Gastrocnemius medialis (tissue), 4 donors: ENCODE data around the gene SMYD3.

Source experiments
- POLR2A ChIP-seq, 2 donors: fragments of 450-650 bp; IDR thresholded peaks; one replicate each; pipeline ENCODE4 v1.6.1; 2017; ENCODE audit warnings: antibody characterized with exemption in 2 of 2, mild to moderate bottlenecking in 2 of 2, moderate library complexity in 2 of 2
- TF ChIP-seq, protein P1 (sequence below), 5 experiments: fragments of 450-650 bp in 3 of 5; fragments of 200-600 bp in 2 of 5; sonication (generic) in 2 of 5; IDR thresholded peaks in 4 of 5; conservative IDR thresholded peaks in 1 of 5; 1 replicate in 4 of 5; 2 replicates in 1 of 5; pipeline ENCODE4 v1.5.1; 2016 to 2019; ENCODE audit warnings: antibody characterized with exemption in 5 of 5, mild to moderate bottlenecking in 3 of 5, moderate library complexity in 3 of 5

DNA sequence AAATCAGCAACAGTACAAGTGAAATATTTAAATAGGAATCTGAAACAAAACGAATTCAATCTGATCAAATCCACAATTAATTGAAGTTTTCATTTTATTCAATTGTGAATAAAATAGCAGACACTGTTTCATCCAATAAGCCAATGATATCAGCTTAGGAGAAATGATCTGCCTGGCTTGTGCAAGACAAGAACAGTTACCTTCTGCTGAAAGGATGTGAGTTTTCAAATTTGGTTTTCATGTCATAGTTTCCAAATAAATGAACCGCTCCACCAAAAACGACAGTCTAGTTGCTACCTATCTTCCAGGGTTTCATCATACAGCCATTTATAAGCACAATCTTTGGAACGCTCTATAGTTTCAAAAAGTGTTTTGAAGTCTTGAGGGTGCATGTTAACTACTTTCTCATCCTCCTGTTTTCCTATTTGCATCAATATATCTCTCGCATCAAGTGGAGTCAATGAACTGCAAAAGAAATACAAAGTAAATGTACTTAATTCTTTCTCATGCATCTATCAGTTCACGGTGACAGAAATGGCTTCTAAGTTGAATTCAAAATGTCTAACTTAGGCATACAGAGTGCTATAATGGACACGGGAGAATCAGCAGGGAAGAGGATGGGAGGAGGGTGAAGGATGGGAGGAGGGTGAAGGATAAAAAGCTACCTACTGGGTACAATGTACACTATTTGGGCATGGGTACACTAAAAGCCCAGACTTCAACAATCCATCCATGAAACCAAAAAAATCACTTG is 33.8 kb upstream of the SMYD3 start:
- TF ChIP-seq, protein P1, sequence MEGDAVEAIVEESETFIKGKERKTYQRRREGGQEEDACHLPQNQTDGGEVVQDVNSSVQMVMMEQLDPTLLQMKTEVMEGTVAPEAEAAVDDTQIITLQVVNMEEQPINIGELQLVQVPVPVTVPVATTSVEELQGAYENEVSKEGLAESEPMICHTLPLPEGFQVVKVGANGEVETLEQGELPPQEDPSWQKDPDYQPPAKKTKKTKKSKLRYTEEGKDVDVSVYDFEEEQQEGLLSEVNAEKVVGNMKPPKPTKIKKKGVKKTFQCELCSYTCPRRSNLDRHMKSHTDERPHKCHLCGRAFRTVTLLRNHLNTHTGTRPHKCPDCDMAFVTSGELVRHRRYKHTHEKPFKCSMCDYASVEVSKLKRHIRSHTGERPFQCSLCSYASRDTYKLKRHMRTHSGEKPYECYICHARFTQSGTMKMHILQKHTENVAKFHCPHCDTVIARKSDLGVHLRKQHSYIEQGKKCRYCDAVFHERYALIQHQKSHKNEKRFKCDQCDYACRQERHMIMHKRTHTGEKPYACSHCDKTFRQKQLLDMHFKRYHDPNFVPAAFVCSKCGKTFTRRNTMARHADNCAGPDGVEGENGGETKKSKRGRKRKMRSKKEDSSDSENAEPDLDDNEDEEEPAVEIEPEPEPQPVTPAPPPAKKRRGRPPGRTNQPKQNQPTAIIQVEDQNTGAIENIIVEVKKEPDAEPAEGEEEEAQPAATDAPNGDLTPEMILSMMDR (IDR thresholded peaks at IDR 0.05 in 4 of 5, conservative IDR thresholded peaks at IDR 0.05 in 1 of 5) = no peak
- TF ChIP-seq POLR2A (IDR thresholded peaks at IDR 0.05) = no peak
